AG09309 (cell line): ENCODE data around the gene IGFALS.

ENCODE experiments used
- DNase-seq: peaks from one replicate; pipeline ENCODE4 v3.0.0-alpha.2; 2010; ENCODE audit warnings: low read depth
- H3K4me3 ChIP-seq: 2 replicates; pipeline ENCODE4 v1.5.1; 2011; ENCODE audit warnings: mild to moderate bottlenecking, low read depth, low read length, moderate library complexity; ENCODE audit not compliant: control insufficient read depth
- TF ChIP-seq, protein P1 (sequence below): IDR thresholded peaks from 2 replicates; pipeline ENCODE4 v1.5.1; 2011; ENCODE audit warnings: mild to moderate bottlenecking, low read depth, low read length, inconsistent platforms; ENCODE audit not compliant: insufficient read depth, control insufficient read depth; ENCODE audit errors: missing control alignments

The IGFALS gene

DNA sequence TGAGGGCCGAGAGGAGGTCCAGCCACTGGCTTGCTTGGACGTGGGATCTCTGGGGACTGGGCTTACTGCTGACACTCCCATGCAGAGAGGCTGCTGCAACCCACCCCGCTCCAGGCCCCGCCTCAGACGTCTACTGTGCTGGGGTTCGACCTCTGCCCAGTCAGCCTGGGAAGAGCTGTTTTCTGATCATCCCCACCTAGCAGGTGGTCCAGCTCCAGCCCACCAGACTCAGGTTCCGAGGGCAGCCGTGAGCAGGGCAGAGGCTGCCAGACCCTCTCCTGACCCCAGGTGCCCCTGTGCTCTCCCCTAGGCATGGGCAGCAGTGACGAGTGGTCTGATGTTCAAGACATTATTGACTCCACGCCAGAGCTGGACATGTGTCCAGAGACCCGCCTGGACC, 45.6 kb downstream of the IGFALS start:
- no peak for DNase-seq
- no peak overlapping the region for H3K4me3 ChIP-seq
- TF ChIP-seq, protein P1, sequence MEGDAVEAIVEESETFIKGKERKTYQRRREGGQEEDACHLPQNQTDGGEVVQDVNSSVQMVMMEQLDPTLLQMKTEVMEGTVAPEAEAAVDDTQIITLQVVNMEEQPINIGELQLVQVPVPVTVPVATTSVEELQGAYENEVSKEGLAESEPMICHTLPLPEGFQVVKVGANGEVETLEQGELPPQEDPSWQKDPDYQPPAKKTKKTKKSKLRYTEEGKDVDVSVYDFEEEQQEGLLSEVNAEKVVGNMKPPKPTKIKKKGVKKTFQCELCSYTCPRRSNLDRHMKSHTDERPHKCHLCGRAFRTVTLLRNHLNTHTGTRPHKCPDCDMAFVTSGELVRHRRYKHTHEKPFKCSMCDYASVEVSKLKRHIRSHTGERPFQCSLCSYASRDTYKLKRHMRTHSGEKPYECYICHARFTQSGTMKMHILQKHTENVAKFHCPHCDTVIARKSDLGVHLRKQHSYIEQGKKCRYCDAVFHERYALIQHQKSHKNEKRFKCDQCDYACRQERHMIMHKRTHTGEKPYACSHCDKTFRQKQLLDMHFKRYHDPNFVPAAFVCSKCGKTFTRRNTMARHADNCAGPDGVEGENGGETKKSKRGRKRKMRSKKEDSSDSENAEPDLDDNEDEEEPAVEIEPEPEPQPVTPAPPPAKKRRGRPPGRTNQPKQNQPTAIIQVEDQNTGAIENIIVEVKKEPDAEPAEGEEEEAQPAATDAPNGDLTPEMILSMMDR, result no peak

DNA sequence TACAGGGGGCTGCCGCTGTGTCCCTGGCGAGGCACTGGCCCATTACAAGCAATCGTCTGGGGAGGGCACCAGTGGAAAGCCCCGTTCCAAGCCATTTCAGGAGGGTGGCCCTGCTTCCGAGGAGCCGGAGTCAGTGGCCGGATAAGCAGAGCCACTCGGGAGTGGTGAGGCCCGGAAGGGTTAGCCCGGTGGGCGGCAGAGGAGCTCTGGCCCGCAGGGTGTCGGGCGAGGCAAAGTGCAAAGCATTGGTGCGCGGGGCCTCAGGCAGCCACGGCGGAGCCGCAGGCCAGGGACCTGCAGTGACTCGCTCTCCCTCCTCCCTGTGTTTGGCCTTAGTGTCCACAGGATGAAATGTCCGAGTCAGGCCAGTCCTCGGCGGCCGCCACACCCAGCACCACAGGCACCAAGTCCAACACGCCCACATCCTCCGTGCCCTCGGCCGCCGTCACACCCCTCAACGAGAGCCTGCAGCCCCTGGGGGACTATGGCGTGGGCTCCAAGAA, 46.8 kb downstream of the IGFALS start:
- H3K4me3 ChIP-seq, result no peak overlapping the region
- DNase-seq, result no peak
- TF ChIP-seq, protein P1, result no peak

DNA sequence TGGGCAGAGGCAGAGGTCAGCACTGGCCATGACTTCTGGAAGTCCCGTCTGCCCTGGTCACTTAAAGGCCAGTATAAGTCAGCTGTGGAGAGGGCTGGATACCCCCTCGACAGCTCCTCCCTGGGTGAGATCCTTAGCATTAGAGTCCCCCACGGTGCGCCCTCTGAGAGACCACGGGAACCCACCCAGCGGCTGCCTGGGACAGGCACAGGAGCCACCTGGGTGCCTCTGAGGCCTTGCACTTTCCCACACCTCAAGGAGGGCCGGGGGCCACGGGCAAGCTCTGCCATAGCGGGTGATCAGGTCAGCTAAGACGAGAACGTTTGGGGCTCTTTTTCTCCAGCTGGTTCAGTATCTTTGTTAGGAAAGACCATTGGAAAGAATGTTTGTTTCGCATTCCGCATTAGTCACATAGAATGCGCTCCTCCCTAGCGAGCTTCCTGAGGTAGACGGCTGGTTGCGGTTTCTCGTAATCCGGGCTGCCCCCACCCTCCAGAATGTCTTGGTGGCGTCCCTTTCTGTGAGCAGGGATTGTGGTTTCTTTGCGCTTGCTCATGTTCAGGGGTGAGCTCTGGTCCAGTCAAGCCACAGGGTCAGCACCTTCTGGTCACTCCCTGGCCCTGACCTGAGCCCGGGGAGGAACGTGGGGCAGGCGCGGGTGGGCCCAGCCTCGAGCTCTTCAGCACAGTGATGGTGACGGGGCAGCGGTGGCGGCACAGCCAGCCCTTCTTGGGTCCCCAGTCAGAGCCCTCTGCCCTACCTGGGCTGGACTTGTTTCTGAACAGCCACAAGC, 47.4 kb downstream of the IGFALS start:
- no peak for DNase-seq
- TF ChIP-seq, protein P1, result no peak
- no peak overlapping the region for H3K4me3 ChIP-seq

DNA sequence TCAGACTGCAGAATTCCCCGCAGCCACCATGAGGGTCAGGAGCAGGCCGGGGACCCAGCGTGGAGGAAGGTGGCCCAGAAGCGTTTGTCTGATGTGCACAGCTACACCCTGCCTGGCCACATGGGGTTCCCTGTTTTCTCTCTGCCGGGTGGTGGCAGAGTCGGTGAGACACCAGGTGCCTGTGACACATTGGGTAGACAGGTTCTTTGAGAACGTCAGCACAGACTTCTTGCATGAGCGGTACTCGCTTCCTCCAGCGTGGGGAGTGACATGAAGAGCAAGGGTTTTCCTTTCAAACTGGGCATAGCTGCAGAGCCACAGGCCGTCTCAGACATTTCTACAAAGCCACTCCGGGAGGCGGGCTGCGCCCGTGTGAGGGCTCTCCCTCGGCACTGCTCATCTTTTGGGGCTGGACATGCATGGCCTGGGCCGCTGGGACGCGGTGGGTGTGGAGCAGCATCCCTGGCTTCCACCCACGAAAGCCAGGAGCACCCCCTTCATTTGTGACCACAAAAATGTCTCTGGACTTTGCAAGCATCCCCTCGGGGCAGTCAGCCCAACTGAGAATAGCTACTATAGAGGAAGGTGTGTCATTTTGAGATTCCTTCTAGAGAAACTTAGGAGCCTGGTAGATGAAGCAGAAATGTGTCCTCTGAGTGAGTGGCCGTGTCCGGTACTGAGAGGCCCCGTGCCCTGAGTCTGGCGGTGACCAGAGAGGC, 48.2 kb downstream of the IGFALS start:
- no peak overlapping the region for H3K4me3 ChIP-seq
- peak; percentile 29 for DNase-seq
- TF ChIP-seq, protein P1, result no peak

DNA sequence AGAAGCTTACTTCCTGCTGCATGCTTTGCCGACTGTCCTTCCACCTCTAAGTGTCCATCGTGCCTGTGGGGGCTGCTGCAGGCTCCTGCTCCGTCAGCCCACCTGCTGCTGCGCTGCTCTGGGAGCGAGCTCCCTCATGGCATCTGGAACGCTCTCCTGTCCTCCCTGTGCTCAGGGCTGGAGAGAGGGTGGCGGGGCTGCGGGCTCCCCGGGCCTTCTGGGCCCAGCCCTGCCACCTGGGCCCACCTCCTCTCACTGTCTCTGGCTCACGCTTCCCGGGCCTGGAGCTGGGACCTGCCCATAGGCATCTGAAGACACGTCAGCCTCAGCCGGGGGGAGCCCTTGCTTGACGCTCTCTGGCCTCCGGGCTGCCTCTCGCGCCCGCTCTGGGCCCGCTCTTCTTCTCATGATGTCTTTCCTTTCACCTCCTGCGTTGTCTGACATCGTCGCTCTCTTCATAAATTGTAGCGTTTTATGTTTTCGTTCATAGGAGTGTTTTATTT, 49.1 kb downstream of the IGFALS start:
- TF ChIP-seq, protein P1, result no peak
- DNase-seq, result no peak

DNA sequence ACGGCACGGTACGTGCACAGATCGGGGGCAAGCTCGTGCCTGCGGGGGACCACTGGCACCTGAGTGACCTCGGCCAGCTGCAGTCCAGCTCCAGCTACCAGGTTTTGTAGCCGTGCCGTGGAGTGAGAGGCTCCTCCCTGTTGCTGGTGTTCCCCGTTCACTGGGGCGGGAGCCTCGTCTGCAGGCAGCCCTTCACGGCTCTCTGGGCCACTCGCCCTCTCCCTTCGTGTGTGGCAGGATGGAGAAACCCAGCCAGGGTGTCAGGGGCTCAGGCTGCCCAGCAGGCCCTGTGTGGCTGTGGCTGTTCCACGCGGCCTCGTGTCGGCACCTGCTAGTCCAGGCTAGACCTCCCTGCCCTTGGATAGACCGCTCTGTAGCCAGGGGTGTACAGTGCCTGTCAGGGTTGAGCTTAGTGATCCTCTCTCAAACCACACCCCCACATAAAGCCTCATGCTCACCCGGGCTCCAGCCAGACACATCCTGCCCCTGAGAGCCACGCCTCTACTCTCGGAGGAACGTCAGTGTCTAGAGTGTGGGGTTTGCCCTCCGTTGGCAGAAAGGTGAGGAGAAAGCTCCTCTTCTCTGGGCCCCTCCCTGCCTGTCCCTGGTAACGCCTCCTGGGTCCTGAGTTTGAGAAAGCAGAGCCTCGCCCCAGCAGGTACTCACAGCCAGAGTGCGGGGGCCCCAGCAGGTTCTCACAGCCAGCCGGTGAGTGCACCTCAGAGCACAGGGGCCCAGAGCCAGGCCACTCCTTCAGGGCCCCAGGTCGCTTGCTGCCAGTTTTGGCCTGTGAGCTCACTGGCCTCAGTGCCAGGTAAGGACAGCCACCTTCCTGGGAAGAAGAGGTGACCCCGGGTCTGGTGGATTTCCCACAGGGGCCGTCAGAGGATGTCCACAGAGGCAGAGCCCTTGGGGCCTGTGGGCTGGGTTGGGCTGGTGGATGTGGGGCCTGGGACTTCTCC, 49.8 kb downstream of the IGFALS start:
- DNase-seq, result no peak
- no peak overlapping the region for H3K4me3 ChIP-seq
- TF ChIP-seq, protein P1, result no peak

More for the DNA sequence above, 49.1 kb downstream of the IGFALS start:
- H3K4me3 ChIP-seq, result no peak overlapping the region
